GM18519 (cell line): ENCODE measurements around the gene NEK9.
A peak's percentile ranks its signal among the peaks of the same experiment; 100 is the strongest.
"Not testable (repeated sequence)": the region's sequence is repeated elsewhere in the genome, so short reads cannot be mapped to it uniquely, and the experiment has no call there.

Experiments
- ATAC-seq: cut with Tn5 transposase; IDR thresholded peaks from one replicate; pipeline ENCODE4 v1.9.1; 2021; ENCODE audit warnings: mild to moderate bottlenecking, moderate library complexity; ENCODE audit not compliant: unreplicated experiment, low FRiP score

The NEK9 gene

GRCh38 chr14:75126679-75127473, at the start of gene NEK9:
NEK9 (minus strand) TSS chr14:75127048; CDS start chr14:75126921, 127 bp downstream.
- ATAC-seq: no peak

DNA sequence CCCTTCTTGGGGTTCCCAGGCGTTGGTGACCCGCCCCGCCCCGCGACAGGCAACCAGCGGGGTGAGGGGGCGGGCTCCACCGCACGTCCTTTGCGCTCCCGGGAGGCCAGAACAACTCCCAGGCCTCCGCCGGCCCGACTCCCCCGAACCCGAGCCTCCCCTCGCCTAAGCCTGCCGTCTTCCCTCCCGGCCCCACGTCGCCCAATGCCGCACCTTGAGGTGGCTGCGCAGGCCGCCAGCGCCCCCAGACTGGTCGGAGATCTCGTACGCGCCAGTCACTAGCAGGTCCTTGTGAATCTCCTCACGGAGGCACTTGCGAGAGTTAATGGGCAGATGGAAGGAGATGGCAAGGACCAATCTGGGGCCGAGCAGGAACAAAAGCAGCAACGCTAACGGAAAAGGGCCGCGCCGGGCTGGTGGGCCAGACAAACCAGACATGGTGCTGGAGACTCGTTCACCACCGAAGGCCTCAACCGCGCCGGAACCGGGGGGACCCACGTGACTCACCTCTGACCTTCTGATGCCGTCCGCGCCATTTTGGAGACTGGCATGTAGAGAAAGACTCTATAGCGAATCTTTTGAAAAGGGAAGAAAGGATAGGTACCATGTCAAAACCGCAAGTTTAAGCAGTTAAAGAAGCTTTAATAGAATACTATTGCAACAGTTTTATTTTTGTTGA, 49.4 kb upstream of the NEK9 start, which contains the start of gene TMED10:
Gene TMED10 (minus strand): TSS at position 471 of the 679 bp plus-strand sequence. CDS start 33 bp downstream, at position 438.
- peak; percentile 47 for ATAC-seq

DNA sequence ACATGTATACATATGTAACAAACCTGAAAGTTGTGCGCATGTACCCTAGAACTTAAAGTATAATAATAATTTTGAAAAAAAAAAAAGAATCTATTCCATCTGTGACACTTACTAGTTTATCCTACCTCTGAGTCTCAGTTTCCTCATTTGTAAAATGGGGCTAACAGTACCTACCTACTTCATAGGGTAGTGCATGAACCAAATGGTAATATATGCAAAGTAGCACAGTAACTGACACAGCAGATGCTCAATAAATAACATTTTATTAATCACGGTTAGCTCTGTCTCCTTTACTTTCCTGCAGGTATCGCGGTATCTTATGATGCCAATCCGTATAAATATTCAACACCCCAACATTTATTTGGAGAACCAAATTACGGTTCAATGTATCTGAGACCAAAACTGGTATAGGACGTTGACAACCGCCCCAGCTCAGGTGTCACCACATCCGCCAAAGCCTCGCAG, 48.9 kb upstream of the NEK9 start:
- ATAC-seq: peak; percentile 3

DNA sequence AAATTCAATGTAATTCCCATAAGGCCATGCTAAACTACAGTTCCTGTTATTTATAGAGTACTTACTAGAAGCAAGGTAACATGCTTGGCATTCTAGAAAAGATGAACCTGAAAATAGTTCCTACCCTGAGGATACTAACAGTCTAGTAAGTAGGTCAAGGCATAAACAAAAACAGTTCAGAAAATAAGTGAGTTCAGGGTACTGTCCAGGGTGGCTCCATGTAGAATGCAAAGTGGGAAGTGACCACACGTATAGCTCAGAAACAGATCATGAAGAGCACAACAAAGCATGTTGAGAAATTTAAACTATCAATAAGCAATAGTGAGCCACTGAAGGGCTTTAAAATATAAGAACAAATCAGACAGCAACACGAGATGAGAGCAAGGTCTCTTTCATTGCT, 47.2 kb upstream of the NEK9 start:
- no peak for ATAC-seq

GRCh38 chr14:75170772-75171171, 43.9 kb upstream of the NEK9 start:
- ATAC-seq: no peak

GRCh38 chr14:75168586-75169335, 41.9 kb upstream of the NEK9 start:
- ATAC-seq: no peak

DNA sequence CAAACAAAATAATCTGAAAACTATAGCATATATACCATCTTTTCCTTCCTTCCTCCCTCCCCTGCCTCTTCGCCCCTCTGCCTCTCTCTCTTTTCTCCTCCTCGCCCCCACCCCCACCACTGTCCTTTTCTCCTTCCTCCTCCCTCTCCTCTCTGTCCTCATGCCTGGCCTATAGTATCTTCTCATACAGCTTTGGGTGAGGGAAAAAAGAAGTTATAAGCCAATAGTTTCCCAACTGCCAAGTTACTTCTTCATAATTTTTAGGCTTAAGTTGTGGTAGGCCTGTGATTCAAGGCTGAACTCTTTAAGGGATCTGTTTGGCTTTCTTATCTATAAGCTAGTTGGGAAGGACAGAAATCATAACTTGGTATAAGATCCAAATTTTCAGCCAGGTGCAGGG, 40.5 kb upstream of the NEK9 start:
- no peak for ATAC-seq

GRCh38 chr14:75165586-75166391, 38.9 kb upstream of the NEK9 start:
- ATAC-seq: no peak

DNA sequence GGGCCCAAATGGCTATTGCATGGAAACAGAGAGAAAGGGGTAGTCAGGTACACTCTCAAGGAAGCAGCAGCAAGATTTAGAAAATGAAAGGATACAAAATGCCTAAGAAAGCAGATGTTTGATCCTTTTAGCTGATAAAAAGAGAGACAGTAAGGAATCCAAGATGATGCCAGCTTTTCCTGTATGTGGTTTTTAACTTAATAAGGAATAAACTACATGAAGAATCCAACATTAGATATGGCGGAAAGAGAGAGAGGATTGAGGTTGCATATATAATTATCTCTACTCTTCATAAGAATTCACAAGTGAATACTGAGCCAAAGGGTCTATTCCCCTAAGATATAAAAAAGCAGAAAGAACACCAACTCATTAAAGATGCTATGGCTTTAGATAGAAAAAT, 38.0 kb upstream of the NEK9 start:
- ATAC-seq: no peak

GRCh38 chr14:75163677-75164076, 36.8 kb upstream of the NEK9 start:
- ATAC-seq: no peak

GRCh38 chr14:75162631-75163030, 35.8 kb upstream of the NEK9 start:
- ATAC-seq: no peak

- no peak for ATAC-seq
These were observed 32.2 kb upstream of the NEK9 start for GRCh38 chr14:75158843-75159614.

DNA sequence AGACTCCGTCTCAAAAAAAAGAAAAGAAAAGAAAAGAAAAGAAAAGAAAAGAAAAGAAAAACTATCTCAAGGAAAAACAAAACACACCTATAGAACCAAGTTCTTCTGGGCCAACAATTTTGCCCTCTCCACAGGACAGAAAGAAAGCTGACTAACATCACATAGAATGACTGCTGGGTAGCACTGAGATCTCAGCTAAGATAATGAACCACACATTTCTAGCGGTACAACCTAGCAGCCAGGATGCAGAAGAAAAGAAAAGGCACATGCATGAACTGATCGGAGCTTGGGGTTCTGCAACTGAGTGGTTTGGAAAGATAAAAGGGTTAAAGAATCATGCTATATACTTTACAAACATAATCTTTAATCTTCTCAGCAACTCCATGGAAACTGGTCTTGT, 30.1 kb upstream of the NEK9 start:
- no peak for ATAC-seq

DNA sequence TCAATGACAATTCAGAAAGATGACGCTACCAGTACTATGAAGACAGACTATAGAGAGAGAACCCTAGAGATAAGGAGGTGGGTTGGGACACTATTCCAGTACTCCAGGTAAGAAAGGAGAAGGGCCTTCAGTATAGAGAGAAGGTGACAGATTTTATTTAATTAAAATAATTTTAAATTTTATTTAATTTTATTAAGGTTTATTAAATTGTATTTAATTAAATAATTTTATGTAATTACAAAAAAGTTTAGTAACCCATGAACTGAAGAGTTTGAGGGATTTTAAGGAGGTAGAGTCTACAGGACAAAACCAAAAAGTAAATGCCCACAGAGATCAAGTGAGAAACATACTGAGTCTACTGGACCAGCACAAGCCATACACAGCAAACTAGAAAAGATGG, 29.3 kb upstream of the NEK9 start:
- no peak for ATAC-seq

DNA sequence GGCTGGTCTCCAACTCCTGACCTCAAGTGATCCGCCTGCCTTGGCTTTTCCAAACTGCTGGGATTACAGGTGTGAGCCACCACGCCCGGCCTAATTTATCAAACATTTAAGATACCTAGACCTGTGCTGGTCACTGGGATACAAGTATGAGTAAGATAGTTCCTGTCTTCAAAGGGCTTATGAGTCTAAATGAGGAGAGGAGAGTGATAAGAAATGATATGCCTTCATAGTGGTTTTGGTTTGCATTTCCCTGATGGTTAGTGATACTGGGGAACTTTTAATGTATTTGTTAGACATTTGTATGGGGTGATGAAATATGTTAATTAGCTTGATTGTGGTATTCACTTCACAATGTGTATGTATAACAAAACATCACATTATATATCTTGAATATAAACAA, 28.3 kb upstream of the NEK9 start:
- ATAC-seq: no peak

DNA sequence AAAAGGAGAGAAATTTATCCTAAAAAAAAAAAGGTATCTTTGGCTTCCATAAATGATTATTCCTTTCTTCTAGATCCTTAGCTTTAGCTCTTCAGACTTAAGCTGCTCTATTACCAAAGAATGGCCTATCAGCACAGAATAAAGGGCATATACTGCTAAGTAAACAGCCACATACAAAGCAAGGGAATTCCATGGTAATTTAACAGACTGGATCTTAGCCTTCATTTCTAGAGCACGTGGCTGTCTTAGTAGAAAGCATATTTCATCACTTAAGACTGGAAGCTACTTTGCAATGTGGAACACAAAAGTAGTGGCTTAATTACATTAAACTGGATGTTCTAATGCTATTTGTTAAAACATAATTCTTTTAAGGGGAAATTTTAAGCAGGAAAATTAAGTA, 26.4 kb upstream of the NEK9 start:
- ATAC-seq: no peak

DNA sequence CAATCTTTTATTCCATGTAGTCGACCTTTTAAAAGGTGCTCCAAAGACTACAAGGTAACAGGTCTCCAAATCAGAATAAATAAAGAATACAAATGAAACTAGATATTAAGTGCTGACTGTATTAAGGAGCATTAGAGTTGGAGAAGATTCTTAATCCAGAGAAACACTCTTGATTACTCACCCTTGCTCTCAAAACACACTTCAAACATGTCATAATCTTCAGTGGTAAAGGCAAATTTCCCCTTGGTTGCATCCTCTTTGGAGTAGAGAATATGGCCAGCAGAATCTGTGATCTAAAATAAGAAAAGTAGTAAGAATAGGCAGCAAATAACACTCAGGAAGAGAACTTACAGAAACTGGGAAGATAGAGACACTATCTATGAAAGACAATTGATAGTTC, 25.0 kb upstream of the NEK9 start:
- ATAC-seq: no peak

GRCh38 chr14:75150637-75151036, 23.8 kb upstream of the NEK9 start:
- not testable (repeated sequence) for ATAC-seq

DNA sequence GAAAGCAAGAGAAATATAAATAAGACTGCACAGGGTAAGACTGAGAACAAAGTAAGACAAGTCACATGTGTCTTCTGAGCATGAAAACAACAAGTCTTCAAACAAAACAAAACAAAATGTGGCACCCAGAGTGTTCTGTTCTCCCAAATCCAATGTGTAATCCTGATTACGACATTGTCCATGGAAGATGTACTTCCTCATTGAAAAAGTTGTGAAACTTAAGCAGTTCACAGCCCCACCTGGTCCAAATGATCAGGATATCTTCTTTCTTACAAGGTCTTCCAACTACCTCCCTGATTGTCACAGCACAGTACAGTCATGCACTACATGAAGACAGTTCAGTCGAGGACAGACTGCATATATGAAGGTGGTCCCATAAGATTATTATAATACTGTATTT, 23.3 kb upstream of the NEK9 start:
- ATAC-seq: no peak
